ENCODE results near the gene ZNF587B. TPM values are rescaled to one million over a fixed set of nuclear protein-coding genes. Genes with fewer than 3 reads are reported as not detected.
"Not testable (repeated sequence)": the region's sequence is repeated elsewhere in the genome, so short reads cannot be mapped to it uniquely, and the experiment has no call there.

The ZNF587B gene
- total and polyA plus RNA-seq, 10 donors = 3.4 to 31.8 (median 21.4) TPM

DNA sequence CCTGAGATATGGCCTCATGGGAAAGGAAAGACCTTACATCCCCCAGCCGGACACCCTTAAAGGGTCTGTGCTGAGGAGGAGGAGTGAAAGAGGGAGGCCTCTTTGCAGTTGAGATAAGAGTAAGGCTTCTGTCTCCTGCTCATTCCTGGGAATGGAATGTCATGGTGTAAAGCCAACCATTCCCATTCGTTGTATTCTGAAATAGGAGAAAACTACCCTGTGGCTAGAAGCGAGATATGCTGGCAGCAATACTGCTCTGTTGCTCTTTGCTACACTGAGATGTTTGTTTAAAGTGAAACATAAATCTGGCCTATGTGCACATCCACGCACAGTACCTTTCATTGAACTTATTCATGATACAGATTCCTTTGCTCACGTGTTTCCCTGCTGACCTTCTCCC, 783 bp upstream of the ZNF587B start:
- 82 to 95% (median 90%) methylated on average over 5 of the region's 5 CpGs for WGBS, 5 donors
- H3K4me3 ChIP-seq = no peak overlapping the region
- TF ChIP-seq POLR2AphosphoS5 (IDR thresholded peaks at IDR 0.05) = no peak
- TF ChIP-seq, protein P1, sequence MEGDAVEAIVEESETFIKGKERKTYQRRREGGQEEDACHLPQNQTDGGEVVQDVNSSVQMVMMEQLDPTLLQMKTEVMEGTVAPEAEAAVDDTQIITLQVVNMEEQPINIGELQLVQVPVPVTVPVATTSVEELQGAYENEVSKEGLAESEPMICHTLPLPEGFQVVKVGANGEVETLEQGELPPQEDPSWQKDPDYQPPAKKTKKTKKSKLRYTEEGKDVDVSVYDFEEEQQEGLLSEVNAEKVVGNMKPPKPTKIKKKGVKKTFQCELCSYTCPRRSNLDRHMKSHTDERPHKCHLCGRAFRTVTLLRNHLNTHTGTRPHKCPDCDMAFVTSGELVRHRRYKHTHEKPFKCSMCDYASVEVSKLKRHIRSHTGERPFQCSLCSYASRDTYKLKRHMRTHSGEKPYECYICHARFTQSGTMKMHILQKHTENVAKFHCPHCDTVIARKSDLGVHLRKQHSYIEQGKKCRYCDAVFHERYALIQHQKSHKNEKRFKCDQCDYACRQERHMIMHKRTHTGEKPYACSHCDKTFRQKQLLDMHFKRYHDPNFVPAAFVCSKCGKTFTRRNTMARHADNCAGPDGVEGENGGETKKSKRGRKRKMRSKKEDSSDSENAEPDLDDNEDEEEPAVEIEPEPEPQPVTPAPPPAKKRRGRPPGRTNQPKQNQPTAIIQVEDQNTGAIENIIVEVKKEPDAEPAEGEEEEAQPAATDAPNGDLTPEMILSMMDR (IDR thresholded peaks at IDR 0.05 in 8 of 11, conservative IDR thresholded peaks at IDR 0.05 in 3 of 11) = no peak
- no peak for TF ChIP-seq POLR2A (IDR thresholded peaks at IDR 0.05)
- H3K9me3 ChIP-seq = no peaks in the 10 kb centered on the region
- no peak for DNase-seq
- H3K27me3 ChIP-seq (replicated peaks in 1 of 7) = no peaks in the 10 kb centered on the region
- intact Hi-C loops (cut with DNase I; ENCODE audit: low total_unique reads) = no loop called here
- H3K27ac ChIP-seq = peak overlapping the region in 1 of 8 donors; percentile 76
- H3K36me3 ChIP-seq = peaks cover 0 to 46% (median 2%) of the 10 kb centered on the region in 6 donors
- H3K4me1 ChIP-seq = peaks cover 0 to 26% (median 11%) of the 10 kb centered on the region in 6 donors

DNA sequence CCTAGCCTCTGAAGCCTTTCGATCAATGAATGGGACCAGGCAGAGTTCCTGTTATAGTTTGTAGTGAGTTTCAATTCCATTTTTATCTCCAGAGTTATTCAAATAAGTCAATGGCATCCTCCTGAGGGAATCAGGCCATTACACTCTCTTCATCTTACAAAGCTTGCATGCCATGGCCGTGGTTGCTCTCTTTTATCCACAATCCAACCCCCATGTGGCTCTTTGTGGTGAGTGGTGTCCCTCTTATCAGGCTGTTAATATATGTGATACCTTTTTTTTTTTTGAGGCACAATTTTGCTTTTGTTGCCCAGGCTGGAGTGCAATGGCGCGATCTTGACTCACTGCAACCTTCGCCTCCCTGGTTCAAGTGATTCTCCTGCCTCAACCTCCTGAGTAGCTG, 6.9 kb downstream of the ZNF587B start:
- Histone ChIP-seq H3K36me3 (peaks cover 0 to 59% (median 12%) of the 10 kb centered on the region in 6 donors), H3K4me1 (peaks cover 0 to 13% (median 2%) of the 10 kb centered on the region in 6 donors)
- H3K27ac ChIP-seq; DNase-seq; H3K27me3 ChIP-seq (replicated peaks in 1 of 7); H3K9me3 ChIP-seq; intact Hi-C loops (cut with DNase I; ENCODE audit: low total_unique reads); H3K4me3 ChIP-seq: not testable (repeated sequence)
- WGBS, 5 donors = 91 to 97% (median 93%) methylated on average over 5 of the region's 5 CpGs

DNA sequence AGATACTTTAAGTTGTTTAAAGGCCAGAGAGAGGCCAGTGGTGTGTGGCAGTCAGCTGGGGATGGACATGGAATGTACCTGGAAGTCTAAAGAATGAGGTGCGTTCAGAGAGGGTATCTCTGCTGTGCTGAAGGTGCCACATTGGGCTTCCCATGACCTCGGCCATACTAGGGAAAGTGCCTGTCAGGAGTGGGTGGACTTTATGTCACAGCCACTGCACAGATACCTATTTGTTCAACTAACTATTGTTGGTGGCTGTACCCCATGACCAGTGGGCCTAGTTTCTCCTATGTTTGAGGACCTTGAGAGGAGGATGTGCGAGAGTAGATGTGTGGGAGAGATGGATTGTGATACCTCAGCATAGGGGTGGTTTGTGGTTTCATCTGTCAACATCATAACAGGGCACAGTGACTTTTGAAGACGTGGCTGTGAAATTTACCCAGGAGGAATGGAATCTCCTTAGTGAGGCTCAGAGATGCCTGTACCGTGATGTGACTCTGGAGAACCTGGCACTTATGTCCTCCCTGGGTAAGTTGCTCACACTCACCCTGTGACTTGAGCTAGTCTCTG, 8.6 kb downstream of the ZNF587B start:
- intact Hi-C loops (cut with DNase I; ENCODE audit: low total_unique reads); H3K27me3 ChIP-seq (replicated peaks in 1 of 7); H3K4me3 ChIP-seq; H3K27ac ChIP-seq; H3K9me3 ChIP-seq; DNase-seq: not testable (repeated sequence)
- 79 to 83% (median 81%) methylated on average over 4 to 5 of the region's 5 CpGs for WGBS, 5 donors
- Histone ChIP-seq H3K4me1 (peaks cover 0 to 10% (median 0%) of the 10 kb centered on the region in 6 donors), H3K36me3 (peaks cover 0 to 73% (median 21%) of the 10 kb centered on the region in 6 donors)

DNA sequence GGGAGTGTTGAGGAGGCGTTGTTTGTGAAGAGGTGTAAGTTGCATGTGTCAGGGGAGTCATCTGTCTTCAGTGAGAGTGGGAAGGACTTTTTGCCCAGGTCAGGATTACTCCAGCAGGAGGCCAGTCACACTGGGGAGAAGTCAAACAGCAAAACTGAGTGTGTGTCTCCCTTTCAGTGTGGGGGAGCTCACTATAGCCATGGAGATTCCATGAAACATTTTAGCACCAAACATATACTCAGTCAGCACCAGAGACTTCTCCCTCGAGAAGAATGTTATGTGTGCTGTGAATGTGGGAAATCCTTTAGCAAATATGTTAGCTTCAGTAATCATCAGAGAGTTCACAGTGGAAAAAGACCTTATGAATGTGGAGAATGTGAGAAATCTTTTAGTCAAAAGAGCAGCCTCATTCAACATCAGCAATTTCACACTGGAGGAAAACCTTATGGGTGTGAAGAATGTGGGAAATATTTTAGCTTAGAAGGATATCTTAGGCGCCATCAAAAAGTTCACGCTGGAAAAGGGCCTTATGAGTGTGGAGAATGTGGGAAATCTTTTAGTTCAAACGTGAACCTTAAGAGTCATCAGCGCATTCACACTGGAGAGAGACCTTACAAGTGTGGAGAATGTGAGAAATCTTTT, 11.1 kb downstream of the ZNF587B start:
- TF ChIP-seq POLR2A (IDR thresholded peaks at IDR 0.05) (no peak), POLR2AphosphoS5 (IDR thresholded peaks at IDR 0.05) (no peak)
- TF ChIP-seq, protein P1 (IDR thresholded peaks at IDR 0.05 in 8 of 11, conservative IDR thresholded peaks at IDR 0.05 in 3 of 11) = no peak
- no peaks in the 10 kb centered on the region for H3K9me3 ChIP-seq
- no peak for DNase-seq
- WGBS, 5 donors = 77 to 90% (median 83%) methylated on average over 5 to 6 of the region's 6 CpGs
- no peak overlapping the region for H3K27ac ChIP-seq
- peaks cover 0 to 10% (median 0%) of the 10 kb centered on the region in 6 donors for H3K4me1 ChIP-seq
- peaks cover 0 to 97% (median 22%) of the 10 kb centered on the region in 6 donors for H3K36me3 ChIP-seq
- intact Hi-C loops (cut with DNase I; ENCODE audit: low total_unique reads) = no loop called here
- no peak overlapping the region for H3K4me3 ChIP-seq
- no peaks in the 10 kb centered on the region for H3K27me3 ChIP-seq (replicated peaks in 1 of 7)

DNA sequence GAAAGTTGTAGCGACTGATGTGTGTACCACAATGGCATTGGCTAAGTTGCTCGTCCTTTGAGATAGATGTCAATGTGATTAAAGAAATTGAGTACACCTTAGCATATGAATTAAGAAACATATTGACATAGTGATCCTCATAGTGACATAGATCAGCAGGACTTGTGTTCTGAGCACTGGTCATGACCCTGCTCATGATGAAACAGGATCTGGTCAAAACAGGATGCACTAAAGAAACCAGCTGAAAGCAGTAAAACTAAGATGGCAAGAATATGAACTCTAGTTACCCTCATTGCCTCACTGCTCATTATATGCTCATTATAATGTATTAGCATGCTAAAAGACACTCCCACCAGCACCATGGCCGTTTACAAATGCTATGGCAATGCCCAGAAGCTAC, 17.1 kb downstream of the ZNF587B start:
- Histone ChIP-seq H3K27ac (peak overlapping the region in 5 of 8 donors; percentile 22 to 55 (median 40)), H3K36me3 (peaks cover 0 to 45% (median 9%) of the 10 kb centered on the region in 6 donors), H3K4me1 (peaks cover 0 to 32% (median 20%) of the 10 kb centered on the region in 6 donors)
- intact Hi-C loops (cut with DNase I; ENCODE audit: low total_unique reads); H3K4me3 ChIP-seq; H3K9me3 ChIP-seq; H3K27me3 ChIP-seq (replicated peaks in 1 of 7); DNase-seq: not testable (repeated sequence)
- WGBS, 5 donors = 61 to 87% (median 66%) methylated on average over 3 of the region's 3 CpGs
- peak in 1 of 3 donors; percentile 30 for TF ChIP-seq POLR2AphosphoS5 (IDR thresholded peaks at IDR 0.05)

DNA sequence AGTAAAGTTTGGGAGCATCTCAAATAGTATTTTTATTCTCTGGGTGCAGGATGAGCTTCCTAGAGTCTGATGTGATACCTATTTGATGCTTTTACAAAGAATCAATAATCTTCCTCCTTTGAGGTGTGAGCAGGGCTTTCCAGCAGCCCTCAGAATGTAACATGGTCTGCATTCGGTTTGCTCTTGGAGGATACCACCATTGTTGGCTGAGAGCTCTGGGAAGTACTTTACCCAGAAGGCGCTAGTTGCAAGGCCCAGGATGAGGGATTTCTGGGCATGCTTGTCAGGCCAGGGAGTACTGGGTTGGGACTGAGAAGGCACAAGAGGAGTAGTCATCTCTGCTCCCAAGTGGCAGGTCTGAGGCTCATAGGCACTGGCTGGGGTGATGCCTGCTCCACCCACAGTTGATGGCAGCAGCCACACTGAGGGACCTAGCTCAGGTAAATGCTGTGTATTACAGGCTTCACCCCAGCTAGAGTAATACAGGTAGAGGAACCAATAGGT, 19.1 kb downstream of the ZNF587B start:
- H3K9me3 ChIP-seq; H3K27me3 ChIP-seq (replicated peaks in 1 of 7); intact Hi-C loops (cut with DNase I; ENCODE audit: low total_unique reads); DNase-seq: not testable (repeated sequence)
- peak overlapping the region in 5 of 8 donors; percentile 70 to 87 (median 73) for H3K4me3 ChIP-seq
- peaks cover 0 to 32% (median 20%) of the 10 kb centered on the region in 6 donors for H3K4me1 ChIP-seq
- WGBS, 5 donors = 92 to 100% (median 95%) methylated on average over 2 of the region's 2 CpGs
- H3K27ac ChIP-seq = peak overlapping the region in 6 of 8 donors; percentile 80 to 91 (median 84)
- peaks cover 0 to 45% (median 3%) of the 10 kb centered on the region in 6 donors for H3K36me3 ChIP-seq
